ENCODE results near the gene SNX33. TPM values are rescaled to one million over a fixed set of nuclear protein-coding genes. Genes with fewer than 3 reads are reported as not detected.

Gene SNX33
- total RNA-seq (2014; rRNA removed; shearing (Covaris generic)): 22.9 and 28.7 TPM in 2 replicates
- 13.0 and 13.1 TPM in 2 replicates for polyA plus RNA-seq (2016; fragmentation: Nextera tagmentation; extraction: Ambion mirVana)

GRCh38 chr15:75647370-75648155 is at the start of gene SNX33:
Gene SNX33, plus strand, starts transcription at chr15:75647912. Its CDS starts 1,191 bp downstream, at chr15:75649103.
- peaks cover 41% of the 10 kb centered on the region for H3K4me1 ChIP-seq (ENCODE audit: insufficient read depth)
- peak; percentile 96 for DNase-seq
- peak within 1 kb of the TSS; percentile 93 for H3K27ac ChIP-seq
- no peaks in the 10 kb centered on the region for H3K9me2 ChIP-seq (ENCODE audit: insufficient read depth)
- H3K27me3 ChIP-seq (replicated peaks; ENCODE audit: insufficient read depth): no peaks in the 10 kb centered on the region
- peak within 1 kb of the TSS; percentile 89 for H3K4me2 ChIP-seq (ENCODE audit: unreplicated experiment)
- TF ChIP-seq EZH2phosphoT487 (IDR thresholded peaks at IDR 0.05; ENCODE audit: insufficient read depth, low read depth): no peak
- no peak for TF ChIP-seq EZH2 (IDR thresholded peaks at IDR 0.05; ENCODE audit: insufficient read depth, poor library complexity, severe bottlenecking)
- peaks cover 16% of the 10 kb centered on the region; the same call in 1 of the 2 replicates for H3F3A ChIP-seq (ENCODE audit: insufficient read depth)
- WGBS, 2 experiments (ENCODE audit: low coverage in 1 of 2, low lambda C conversion rate in 2 of 2, missing lambda C conversion rate in 2 of 2): 1 to 2% methylated on average over 49 to 51 of the region's 76 CpGs
- H3K4me3 ChIP-seq: peak within 1 kb of the TSS; percentile 85
- no peaks in the 10 kb centered on the region for H3K36me3 ChIP-seq (ENCODE audit: low read depth)
- peaks cover 64% of the 10 kb centered on the region for H3K79me2 ChIP-seq (ENCODE audit: insufficient read depth)
- H3K9me3 ChIP-seq (ENCODE audit: low read depth): no peaks in the 10 kb centered on the region
- H4K20me1 ChIP-seq (ENCODE audit: insufficient read depth): no peaks in the 10 kb centered on the region
- peak within 1 kb of the TSS; percentile 63 for H2AFZ ChIP-seq
- peak within 1 kb of the TSS; percentile 96 for H3K9ac ChIP-seq
- in situ Hi-C loops (cut with MboI): no loop called here

- Histone ChIP-seq H3K9me2 (ENCODE audit: insufficient read depth) (no peaks in the 10 kb centered on the region), H3K27ac (no peak overlapping the region), H3K4me3 (no peak overlapping the region), H3K36me3 (ENCODE audit: low read depth) (peaks cover 26% of the 10 kb centered on the region), H2AFZ (no peak overlapping the region), H3K79me2 (ENCODE audit: insufficient read depth) (no peaks in the 10 kb centered on the region; the same call in 1 of the 2 replicates), H3F3A (ENCODE audit: insufficient read depth) (no peaks in the 10 kb centered on the region), H3K4me1 (ENCODE audit: insufficient read depth) (no peaks in the 10 kb centered on the region), H3K9ac (no peak overlapping the region), H3K4me2 (ENCODE audit: unreplicated experiment) (no peak overlapping the region), H3K9me3 (ENCODE audit: low read depth) (no peaks in the 10 kb centered on the region), H3K27me3 (replicated peaks; ENCODE audit: insufficient read depth) (no peaks in the 10 kb centered on the region), H4K20me1 (ENCODE audit: insufficient read depth) (no peaks in the 10 kb centered on the region)
- in situ Hi-C loops (cut with MboI): no loop called here
- no peak for DNase-seq
- TF ChIP-seq EZH2 (IDR thresholded peaks at IDR 0.05; ENCODE audit: insufficient read depth, poor library complexity, severe bottlenecking) (no peak), EZH2phosphoT487 (IDR thresholded peaks at IDR 0.05; ENCODE audit: insufficient read depth, low read depth) (no peak)
- 98 to 100% methylated on average over 4 of the region's 4 CpGs for WGBS, 2 experiments (ENCODE audit: low coverage in 1 of 2, low lambda C conversion rate in 2 of 2, missing lambda C conversion rate in 2 of 2)
Measured at GRCh38 chr15:75598361-75598760, 49.4 kb upstream of the SNX33 start.

- TF ChIP-seq EZH2phosphoT487 (IDR thresholded peaks at IDR 0.05; ENCODE audit: insufficient read depth, low read depth) (no peak), EZH2 (IDR thresholded peaks at IDR 0.05; ENCODE audit: insufficient read depth, poor library complexity, severe bottlenecking) (no peak)
- Histone ChIP-seq H3K4me1 (ENCODE audit: insufficient read depth) (no peaks in the 10 kb centered on the region), H3K36me3 (ENCODE audit: low read depth) (peaks cover 33% of the 10 kb centered on the region), H3K9ac (no peak overlapping the region), H3K27me3 (replicated peaks; ENCODE audit: insufficient read depth) (no peaks in the 10 kb centered on the region), H3K79me2 (ENCODE audit: insufficient read depth) (no peaks in the 10 kb centered on the region; the same call in 1 of the 2 replicates), H3K4me2 (ENCODE audit: unreplicated experiment) (no peak overlapping the region), H3K9me2 (ENCODE audit: insufficient read depth) (no peaks in the 10 kb centered on the region), H4K20me1 (ENCODE audit: insufficient read depth) (no peaks in the 10 kb centered on the region), H3K4me3 (no peak overlapping the region), H2AFZ (no peak overlapping the region), H3F3A (ENCODE audit: insufficient read depth) (no peaks in the 10 kb centered on the region), H3K27ac (no peak overlapping the region), H3K9me3 (ENCODE audit: low read depth) (no peaks in the 10 kb centered on the region)
- no peak for DNase-seq
- WGBS, 2 experiments (ENCODE audit: low coverage in 1 of 2, low lambda C conversion rate in 2 of 2, missing lambda C conversion rate in 2 of 2): 73 to 84% methylated on average over 2 of the region's 2 CpGs
- in situ Hi-C loops (cut with MboI): no loop called here
Measured at GRCh38 chr15:75599401-75599800, 48.3 kb upstream of the SNX33 start.

DNA sequence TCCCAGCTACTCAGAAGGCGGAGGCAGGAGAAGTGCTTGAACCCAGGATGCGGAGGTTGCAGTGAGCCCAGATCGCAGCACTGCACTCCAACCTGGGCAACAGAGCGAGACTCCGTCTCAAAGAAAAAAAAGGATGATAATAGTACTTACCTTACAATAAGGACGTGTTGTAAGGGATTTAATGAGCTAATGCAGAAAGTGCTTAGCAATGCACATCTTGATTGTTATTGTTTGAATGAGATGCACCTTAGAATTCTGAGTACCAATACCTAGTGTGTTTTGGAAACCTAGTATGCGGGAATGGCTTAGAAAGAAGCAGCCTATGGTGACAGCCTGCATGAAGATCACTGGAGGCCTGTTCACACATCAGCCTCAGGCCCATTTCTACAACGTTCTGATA is 41.7 kb upstream of the SNX33 start:
- H3K9ac ChIP-seq: no peak overlapping the region
- no peaks in the 10 kb centered on the region for H3K27me3 ChIP-seq (replicated peaks; ENCODE audit: insufficient read depth)
- no peaks in the 10 kb centered on the region for H3K9me2 ChIP-seq (ENCODE audit: insufficient read depth)
- no peak overlapping the region for H3K27ac ChIP-seq
- in situ Hi-C loops (cut with MboI): no loop called here
- no peak for DNase-seq
- H4K20me1 ChIP-seq (ENCODE audit: insufficient read depth): no peaks in the 10 kb centered on the region
- H3K4me3 ChIP-seq: no peak overlapping the region
- H2AFZ ChIP-seq: no peak overlapping the region
- TF ChIP-seq EZH2 (IDR thresholded peaks at IDR 0.05; ENCODE audit: insufficient read depth, poor library complexity, severe bottlenecking): no peak
- TF ChIP-seq EZH2phosphoT487 (IDR thresholded peaks at IDR 0.05; ENCODE audit: insufficient read depth, low read depth): no peak
- peaks cover 40% of the 10 kb centered on the region for H3K36me3 ChIP-seq (ENCODE audit: low read depth)
- H3F3A ChIP-seq (ENCODE audit: insufficient read depth): no peaks in the 10 kb centered on the region
- no peaks in the 10 kb centered on the region for H3K9me3 ChIP-seq (ENCODE audit: low read depth)
- no peaks in the 10 kb centered on the region for H3K79me2 ChIP-seq (ENCODE audit: insufficient read depth)
- 98% methylated on average over 8 of the region's 8 CpGs for WGBS, 2 experiments (ENCODE audit: low coverage in 1 of 2, low lambda C conversion rate in 2 of 2, missing lambda C conversion rate in 2 of 2)
- no peaks in the 10 kb centered on the region for H3K4me1 ChIP-seq (ENCODE audit: insufficient read depth)
- no peak overlapping the region for H3K4me2 ChIP-seq (ENCODE audit: unreplicated experiment)

All from GM23248 (cell line).